AG04449 (cell line): ENCODE results near the gene ATP2B2.

Source experiments
- CTCF ChIA-PET: fragments of 350-600 bp; formaldehyde crosslinking; extraction: SDS; loops from one replicate; lab custom pipeline; 2021; ENCODE audit warnings: antibody characterized with exemption; lab: Yijun Ruan, JAX
- POLR2A ChIA-PET: fragments of 400-600, 350-600 bp; formaldehyde crosslinking; extraction: SDS; loops from one replicate; lab custom pipeline; 2020; ENCODE audit warnings: antibody characterized with exemption, inconsistent platforms; lab: Yijun Ruan, JAX
- DNase-seq: peaks from one replicate; pipeline ENCODE4 v3.0.0-alpha.2; 2010; ENCODE audit warnings: low read depth, low spot score
- H3K4me3 ChIP-seq: 2 replicates; pipeline ENCODE4 v1.5.1; 2011; ENCODE audit warnings: low read depth, mild to moderate bottlenecking, control low read depth, low read length
- TF ChIP-seq, protein P1 (sequence below): IDR thresholded peaks from one replicate; pipeline ENCODE4 v1.5.1; 2011; ENCODE audit warnings: mild to moderate bottlenecking, moderate library complexity, low read length, control low read depth, inconsistent platforms; ENCODE audit not compliant: insufficient read depth; ENCODE audit errors: missing control alignments

The ATP2B2 gene

DNA sequence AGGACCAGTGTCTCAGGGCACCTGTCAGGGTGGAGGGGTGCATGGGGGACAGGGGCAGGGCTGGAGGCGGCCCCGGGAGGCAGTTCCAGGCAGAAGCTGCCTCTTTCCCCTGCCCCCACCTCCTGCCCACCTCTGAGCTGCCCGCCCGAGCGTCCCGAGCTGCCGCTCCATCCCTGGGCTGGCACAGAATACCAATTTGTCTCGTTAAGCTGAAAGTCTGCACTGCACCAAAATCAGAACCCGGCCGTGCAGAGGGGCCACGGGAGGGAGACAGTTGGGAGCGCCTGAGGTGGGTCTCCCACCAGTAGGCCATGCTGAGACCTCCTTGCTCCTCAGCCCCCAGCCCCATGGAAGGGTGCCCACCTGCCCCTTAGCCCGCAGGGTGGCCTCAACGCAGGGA is 1.3 kb upstream of the ATP2B2 start:
- no peak for DNase-seq
- no peak overlapping the region for H3K4me3 ChIP-seq
- TF ChIP-seq, protein P1, sequence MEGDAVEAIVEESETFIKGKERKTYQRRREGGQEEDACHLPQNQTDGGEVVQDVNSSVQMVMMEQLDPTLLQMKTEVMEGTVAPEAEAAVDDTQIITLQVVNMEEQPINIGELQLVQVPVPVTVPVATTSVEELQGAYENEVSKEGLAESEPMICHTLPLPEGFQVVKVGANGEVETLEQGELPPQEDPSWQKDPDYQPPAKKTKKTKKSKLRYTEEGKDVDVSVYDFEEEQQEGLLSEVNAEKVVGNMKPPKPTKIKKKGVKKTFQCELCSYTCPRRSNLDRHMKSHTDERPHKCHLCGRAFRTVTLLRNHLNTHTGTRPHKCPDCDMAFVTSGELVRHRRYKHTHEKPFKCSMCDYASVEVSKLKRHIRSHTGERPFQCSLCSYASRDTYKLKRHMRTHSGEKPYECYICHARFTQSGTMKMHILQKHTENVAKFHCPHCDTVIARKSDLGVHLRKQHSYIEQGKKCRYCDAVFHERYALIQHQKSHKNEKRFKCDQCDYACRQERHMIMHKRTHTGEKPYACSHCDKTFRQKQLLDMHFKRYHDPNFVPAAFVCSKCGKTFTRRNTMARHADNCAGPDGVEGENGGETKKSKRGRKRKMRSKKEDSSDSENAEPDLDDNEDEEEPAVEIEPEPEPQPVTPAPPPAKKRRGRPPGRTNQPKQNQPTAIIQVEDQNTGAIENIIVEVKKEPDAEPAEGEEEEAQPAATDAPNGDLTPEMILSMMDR, result no peak
- ChIA-PET CTCF (no interaction called here), POLR2A (no interaction called here)

DNA sequence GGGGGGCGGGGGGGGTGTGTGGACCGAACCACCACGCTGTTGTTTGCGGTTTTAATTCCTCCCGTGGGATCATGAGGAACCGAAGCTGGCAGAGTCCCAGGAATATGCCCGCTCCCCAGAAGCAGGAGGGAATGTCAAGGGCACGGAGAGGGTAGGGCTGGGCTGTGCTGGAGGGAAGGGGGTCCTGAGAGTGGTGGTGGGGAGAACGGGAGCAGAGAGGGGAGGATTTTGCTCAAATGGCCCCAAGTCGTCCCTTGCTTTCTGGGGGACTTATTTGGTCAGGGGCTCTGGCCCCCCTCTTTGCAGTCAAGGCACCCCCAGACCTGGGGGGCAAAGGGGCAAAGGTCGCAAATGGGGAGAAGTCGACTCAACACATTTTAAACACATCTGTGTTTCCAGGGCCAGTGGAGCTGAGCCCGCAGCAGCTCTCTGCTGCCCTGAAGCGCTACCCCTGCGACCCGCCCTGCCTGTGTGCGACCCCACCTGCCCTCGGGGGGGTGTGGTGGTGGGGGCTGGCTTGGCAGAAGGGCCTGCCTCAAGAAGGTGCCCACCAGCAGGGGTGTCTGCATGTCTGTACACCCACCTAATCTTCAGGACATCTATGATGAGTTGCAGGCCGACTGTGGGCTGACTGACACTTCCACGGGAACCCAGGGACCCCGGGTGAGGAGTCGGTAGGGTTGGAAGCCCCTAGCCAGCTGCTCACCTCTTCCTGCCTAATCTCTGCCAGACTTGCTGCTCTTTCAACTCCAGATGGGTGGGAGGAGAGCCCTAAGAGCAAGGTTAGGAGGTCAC is 602 bp upstream of the ATP2B2 start:
- TF ChIP-seq, protein P1, result no peak

DNA sequence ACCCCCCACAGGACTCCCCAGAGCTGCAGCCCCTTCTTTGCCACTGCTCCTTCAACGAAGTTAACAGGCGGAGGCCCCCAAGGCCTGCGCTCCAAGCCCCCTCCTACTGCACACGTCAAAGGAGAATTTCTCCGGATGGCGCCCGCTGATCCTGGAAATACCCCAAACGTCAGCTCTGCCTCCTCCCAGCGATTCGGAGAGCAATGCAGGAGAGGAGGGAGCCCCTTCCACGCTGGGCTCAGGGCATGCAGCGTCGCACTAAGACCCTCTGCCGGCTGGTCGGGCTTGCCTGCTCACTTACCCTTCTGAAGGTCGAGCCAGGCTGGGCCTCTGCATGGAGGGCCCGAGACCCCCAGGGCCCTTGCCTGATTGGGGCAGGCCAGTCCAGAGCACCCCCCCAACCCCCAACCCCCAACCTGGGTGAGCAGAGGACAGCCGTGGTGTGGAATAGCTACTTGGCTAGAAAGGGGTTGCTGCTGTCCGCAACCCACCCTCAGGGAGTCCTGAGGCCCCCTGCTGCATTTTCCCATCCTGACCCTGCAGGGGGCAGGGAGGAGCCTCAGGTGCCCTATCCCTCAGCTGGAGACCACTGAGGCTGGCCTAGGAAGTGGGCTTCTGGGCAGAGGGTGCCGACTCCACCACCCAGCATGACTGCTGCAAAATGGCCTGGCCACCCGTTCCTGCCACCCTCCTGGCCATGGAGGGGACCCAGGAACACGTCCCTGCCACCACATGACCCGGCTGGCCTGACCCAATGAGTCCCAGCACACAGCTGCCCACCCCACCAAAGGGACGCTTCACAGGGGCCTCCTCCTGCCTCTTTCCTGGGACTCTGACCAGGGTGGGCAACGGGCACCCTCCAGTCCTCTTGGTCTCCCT is 976 bp downstream of the ATP2B2 start:
- no peak overlapping the region for H3K4me3 ChIP-seq
- TF ChIP-seq, protein P1, result no peak
- POLR2A ChIA-PET, result no interaction called here
- CTCF ChIA-PET, result no interaction called here
- DNase-seq, result no peak

More for the DNA sequence above, 602 bp upstream of the ATP2B2 start:
- CTCF ChIA-PET, result no interaction called here
- no peak overlapping the region; the same call in 1 of the 2 replicates for H3K4me3 ChIP-seq
- DNase-seq, result no peak
- POLR2A ChIA-PET, result no interaction called here

DNA sequence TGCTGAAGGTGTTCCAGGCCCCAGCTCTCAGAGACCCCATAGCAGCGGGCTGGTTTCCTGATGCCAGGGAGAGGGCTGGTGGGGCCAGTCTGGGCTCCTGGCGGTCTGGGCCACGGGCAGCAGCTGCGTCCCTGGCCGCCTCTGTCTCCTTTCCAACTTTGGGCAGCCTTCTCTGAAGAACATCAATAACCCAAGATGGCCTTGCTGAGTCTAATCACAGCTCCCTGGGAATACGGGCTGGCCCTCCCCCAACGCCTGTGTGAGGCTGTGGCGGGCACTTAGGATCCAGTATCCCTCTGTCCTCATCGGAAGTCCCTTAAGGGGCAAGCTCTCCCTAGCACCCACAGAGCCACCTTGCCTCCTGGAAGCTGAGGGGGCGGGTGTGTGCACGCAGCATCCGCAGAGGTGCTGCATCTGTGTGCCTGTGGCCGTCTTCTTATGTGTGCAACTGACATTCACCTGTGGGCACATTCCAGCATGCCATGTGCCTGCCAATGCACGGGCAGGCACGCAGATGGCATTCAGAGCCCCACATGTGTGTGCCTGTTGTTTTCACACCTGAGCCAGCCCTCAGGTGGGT is 2.1 kb downstream of the ATP2B2 start:
- ChIA-PET POLR2A (no interaction called here), CTCF (interaction anchor here (0.5 kb wide), 1 partner anchor 83 kb away, joined by 3 read pairs; no protein-coding TSS in a partner anchor)
- no peak for DNase-seq
- TF ChIP-seq, protein P1, result no peak
- H3K4me3 ChIP-seq, result no peak overlapping the region

DNA sequence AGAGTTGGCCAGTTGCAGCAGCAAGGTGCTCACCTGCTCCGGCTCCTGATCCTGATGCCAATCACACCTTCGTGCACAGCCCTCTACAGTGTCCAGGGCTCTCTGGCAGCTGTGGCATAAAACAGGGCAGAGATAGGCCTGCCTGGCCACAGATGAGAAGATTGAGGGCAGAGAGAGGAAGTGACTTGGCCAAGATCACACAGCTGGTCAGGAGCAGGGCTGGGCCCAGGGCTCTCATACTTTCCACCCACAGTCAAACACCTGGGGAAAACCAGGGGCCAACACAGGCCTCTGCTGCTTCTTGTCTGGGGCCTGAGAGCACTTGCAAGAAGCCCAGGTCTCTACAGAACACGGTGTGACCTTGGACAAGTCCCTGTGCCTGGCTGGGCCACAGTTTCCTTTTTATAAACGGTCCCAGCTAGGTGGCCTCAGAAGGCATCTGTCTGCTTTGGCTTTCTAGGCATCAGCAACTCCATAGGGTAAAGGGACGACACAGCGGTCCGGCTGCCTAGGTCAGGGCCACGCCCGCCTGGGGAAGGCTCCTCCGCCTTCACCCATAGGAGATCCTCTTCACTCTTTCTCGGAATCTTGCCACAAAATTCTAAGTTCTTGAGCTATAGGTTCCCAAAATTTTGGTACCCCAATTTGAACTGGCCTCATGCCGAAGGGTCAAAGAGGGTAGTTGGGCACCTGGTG is 3.1 kb downstream of the ATP2B2 start:
- CTCF ChIA-PET, result no interaction called here
- TF ChIP-seq, protein P1, result no peak
- no peak for DNase-seq
- no peak overlapping the region for H3K4me3 ChIP-seq
- POLR2A ChIA-PET, result no interaction called here

DNA sequence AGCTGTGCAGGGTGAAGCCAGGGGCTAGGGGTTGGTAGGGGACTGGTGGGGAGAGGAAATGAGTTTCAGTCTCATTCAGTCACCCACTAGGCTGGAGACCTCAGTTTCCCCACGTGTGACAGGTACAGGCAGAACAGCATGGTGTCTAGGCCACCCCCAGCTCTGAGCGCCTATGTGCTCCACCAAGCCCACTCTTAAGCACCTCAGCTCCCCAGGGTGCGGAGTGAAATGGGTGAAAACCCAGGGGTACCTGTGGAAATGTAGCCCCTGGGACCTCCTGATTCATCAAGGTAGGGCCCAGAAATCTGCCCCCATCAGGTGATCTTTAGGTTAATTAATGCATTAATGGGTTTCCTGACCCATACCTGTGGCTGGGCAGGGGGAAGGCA is 3.7 kb downstream of the ATP2B2 start:
- ChIA-PET CTCF (no interaction called here), POLR2A (no interaction called here)
- H3K4me3 ChIP-seq, result no peak overlapping the region
- no peak for DNase-seq
- TF ChIP-seq, protein P1, result no peak
